GM23338 (cell line): ENCODE results near the gene CEP131. TPM values are rescaled to one million over a fixed set of nuclear protein-coding genes. Genes with fewer than 3 reads are reported as not detected.

Source experiments
- ATAC-seq: fragments of 200-7000 bp; cut with Tn5 transposase; 3 replicates; pipeline ENCODE4 v1.9.1; 2020
- DNase-seq: peaks from one replicate; pipeline ENCODE4 v3.0.0-alpha.2; 2015; ENCODE audit warnings: low spot score
- H2AFZ ChIP-seq: fragments of 200-600 bp; sonication (generic); 2 replicates; pipeline ENCODE4 v1.8.0; 2016; ENCODE audit warnings: antibody characterized with exemption, mild to moderate bottlenecking, moderate library complexity
- H3F3A ChIP-seq: fragments of 200-600 bp; sonication (generic); replicated peaks from 2 replicates; pipeline ENCODE4 v1.8.0; 2017; ENCODE audit warnings: antibody characterized with exemption, mixed run types, low read depth
- H3K27ac ChIP-seq: fragments of 200-600 bp; sonication (generic); 2 replicates; pipeline ENCODE4 v1.6.1; 2016; ENCODE audit warnings: low read depth
- H3K27me3 ChIP-seq: fragments of 200-600 bp; sonication (generic); 2 replicates; pipeline ENCODE4 v1.8.0; 2016; ENCODE audit warnings: mild to moderate bottlenecking, mixed run types, moderate library complexity; ENCODE audit not compliant: insufficient read depth
- H3K36me3 ChIP-seq: fragments of 200-600 bp; sonication (generic); 2 replicates; pipeline ENCODE4 v1.8.0; 2016; ENCODE audit warnings: mild to moderate bottlenecking; ENCODE audit not compliant: insufficient read depth
- H3K4me1 ChIP-seq: fragments of 200-600 bp; sonication (generic); 2 replicates; pipeline ENCODE4 v1.8.0; 2016; ENCODE audit warnings: mild to moderate bottlenecking, moderate library complexity; ENCODE audit not compliant: insufficient read depth
- H3K4me2 ChIP-seq: fragments of 200-600 bp; sonication (generic); 2 replicates; pipeline ENCODE4 v1.7.1; 2017; ENCODE audit warnings: mixed run types
- H3K4me3 ChIP-seq: fragments of 200-600 bp; sonication (generic); 2 replicates; pipeline ENCODE4 v1.6.1; 2016; ENCODE audit warnings: mixed run types
- H3K79me2 ChIP-seq: fragments of 200-600 bp; sonication (generic); replicated peaks from 2 replicates; pipeline ENCODE4 v1.8.0; 2017; ENCODE audit warnings: mild to moderate bottlenecking; ENCODE audit not compliant: insufficient read depth
- H3K9me2 ChIP-seq: fragments of 200-600 bp; sonication (generic); 2 replicates; pipeline ENCODE4 v1.8.0; 2017; ENCODE audit not compliant: insufficient read depth
- H4K20me1 ChIP-seq: fragments of 200-600 bp; sonication (generic); replicated peaks from 2 replicates; pipeline ENCODE4 v1.8.0; 2017; ENCODE audit warnings: mild to moderate bottlenecking; ENCODE audit not compliant: insufficient read depth
- H3K27ac Mint-ChIP-seq: 2 replicates; pipeline ENCODE4 v1.8.0; 2020; ENCODE audit warnings: inconsistent platforms, mild to moderate bottlenecking, moderate library complexity, mixed read lengths
- H3K27me3 Mint-ChIP-seq: 3 replicates; pipeline ENCODE4 v1.8.0; 2022; ENCODE audit warnings: low read depth, mild to moderate bottlenecking, moderate library complexity, mixed read lengths, inconsistent platforms; ENCODE audit not compliant: insufficient read depth, poor library complexity
- H3K36me3 Mint-ChIP-seq: 3 replicates; pipeline ENCODE4 v1.8.0; 2021; ENCODE audit warnings: low read depth, mild to moderate bottlenecking, inconsistent platforms, moderate library complexity, mixed read lengths
- H3K4me1 Mint-ChIP-seq: 3 replicates; pipeline ENCODE4 v1.8.0; 2020; ENCODE audit warnings: mild to moderate bottlenecking, inconsistent platforms, mixed read lengths
- H3K4me3 Mint-ChIP-seq: 3 replicates; pipeline ENCODE4 v1.8.0; 2021; ENCODE audit warnings: moderate library complexity, mild to moderate bottlenecking, inconsistent platforms, mixed read lengths
- H3K9me3 Mint-ChIP-seq: 3 replicates; pipeline ENCODE4 v1.8.0; 2020; ENCODE audit warnings: moderate library complexity, mild to moderate bottlenecking, inconsistent platforms, mixed read lengths
- CREB1 ChIP-seq: fragments of 250-450 bp; sonication (Bioruptor Pico); IDR thresholded peaks from 2 replicates; pipeline ENCODE4 v1.5.0; 2020; ENCODE audit warnings: low read depth, mild to moderate bottlenecking, moderate library complexity
- EZH2 ChIP-seq: fragments of 200-600 bp; sonication (generic); IDR thresholded peaks from one replicate; pipeline ENCODE4 v1.8.0; 2017; ENCODE audit warnings: antibody characterized with exemption, mild to moderate bottlenecking, low read depth; ENCODE audit not compliant: unreplicated experiment
- EZH2phosphoT487 ChIP-seq: fragments of 200-600 bp; sonication (generic); IDR thresholded peaks from one replicate; pipeline ENCODE4 v1.8.1; 2018; ENCODE audit warnings: antibody characterized with exemption; ENCODE audit not compliant: unreplicated experiment
- JUNB ChIP-seq: IDR thresholded peaks from one replicate; pipeline ENCODE4 v1.6.1; 2016; ENCODE audit warnings: antibody characterized with exemption; ENCODE audit not compliant: unreplicated experiment
- POLR2AphosphoS5 ChIP-seq: IDR thresholded peaks from 2 replicates; pipeline ENCODE4 v1.6.1; 2016; ENCODE audit warnings: antibody characterized with exemption, low read depth
- ZNF114 ChIP-seq: fragments of 250-450 bp; sonication (Bioruptor Pico); IDR thresholded peaks from 2 replicates; pipeline ENCODE4 v1.5.0; 2020; ENCODE audit warnings: mild to moderate bottlenecking, moderate library complexity
- polyA plus RNA-seq: library from polyadenylated mRNA; unstranded; fragments of >200 nt; fragmentation: Nextera tagmentation; extraction: Ambion mirVana; gene quantifications from 2 replicates; pipeline ENCODE4 v1.2.1, GENCODE V29; 2016
- total RNA-seq: library from RNA; depleted of rRNA; stranded (reverse); fragments of >200 nt; shearing (Covaris generic); gene quantifications from 2 replicates; pipeline ENCODE4 v1.2.3, GENCODE V29; 2014
- TF ChIP-seq, protein P1 (sequence below), 2 experiments: fragments of 200-600 bp in 1 of 2; sonication (generic) in 1 of 2; conservative IDR thresholded peaks; 2 replicates each; pipeline versions ENCODE4 v1.5.1 to v1.6.1; 2016 to 2017; ENCODE audit warnings: antibody characterized with exemption in 2 of 2, low read depth in 2 of 2, mild to moderate bottlenecking in 2 of 2, moderate library complexity in 1 of 2
- TF ChIP-seq, protein P2 (sequence below): fragments of 250-450 bp; sonication (Bioruptor Pico); IDR thresholded peaks from 2 replicates; pipeline ENCODE4 v1.5.0; 2020; ENCODE audit warnings: mild to moderate bottlenecking, moderate library complexity
- TF ChIP-seq, protein P3 (sequence below): IDR thresholded peaks from 2 replicates; pipeline ENCODE4 v1.6.1; 2016; ENCODE audit warnings: antibody characterized with exemption

CEP131 gene
- total and polyA plus RNA-seq, 2 experiments from 2014 or later: 26.8 to 35.5 TPM

DNA sequence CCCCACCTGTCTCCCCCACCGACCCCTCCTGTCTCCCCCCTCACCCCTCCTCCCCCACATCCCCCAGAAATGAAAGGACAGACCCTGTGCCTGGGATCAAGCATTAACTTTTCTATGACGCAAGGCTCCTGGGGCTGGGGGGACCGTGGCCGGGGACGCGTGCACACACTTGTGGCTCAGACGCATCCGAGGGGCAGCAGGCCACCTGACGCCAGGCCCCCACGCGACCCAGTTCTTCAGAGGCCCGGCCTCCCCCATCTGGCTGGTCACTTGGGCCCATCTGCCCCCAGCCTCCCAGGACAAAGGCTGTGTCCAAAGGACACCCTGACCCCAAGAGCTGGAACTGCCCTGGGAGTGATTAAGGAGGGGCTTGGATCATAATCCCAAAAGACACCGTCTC, 71.5 kb downstream of the CEP131 start (continued):
- TF ChIP-seq, protein P1, sequence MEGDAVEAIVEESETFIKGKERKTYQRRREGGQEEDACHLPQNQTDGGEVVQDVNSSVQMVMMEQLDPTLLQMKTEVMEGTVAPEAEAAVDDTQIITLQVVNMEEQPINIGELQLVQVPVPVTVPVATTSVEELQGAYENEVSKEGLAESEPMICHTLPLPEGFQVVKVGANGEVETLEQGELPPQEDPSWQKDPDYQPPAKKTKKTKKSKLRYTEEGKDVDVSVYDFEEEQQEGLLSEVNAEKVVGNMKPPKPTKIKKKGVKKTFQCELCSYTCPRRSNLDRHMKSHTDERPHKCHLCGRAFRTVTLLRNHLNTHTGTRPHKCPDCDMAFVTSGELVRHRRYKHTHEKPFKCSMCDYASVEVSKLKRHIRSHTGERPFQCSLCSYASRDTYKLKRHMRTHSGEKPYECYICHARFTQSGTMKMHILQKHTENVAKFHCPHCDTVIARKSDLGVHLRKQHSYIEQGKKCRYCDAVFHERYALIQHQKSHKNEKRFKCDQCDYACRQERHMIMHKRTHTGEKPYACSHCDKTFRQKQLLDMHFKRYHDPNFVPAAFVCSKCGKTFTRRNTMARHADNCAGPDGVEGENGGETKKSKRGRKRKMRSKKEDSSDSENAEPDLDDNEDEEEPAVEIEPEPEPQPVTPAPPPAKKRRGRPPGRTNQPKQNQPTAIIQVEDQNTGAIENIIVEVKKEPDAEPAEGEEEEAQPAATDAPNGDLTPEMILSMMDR (conservative IDR thresholded peaks at IDR 0.05; ENCODE audit: low read depth in 2 of 2): no peak

DNA sequence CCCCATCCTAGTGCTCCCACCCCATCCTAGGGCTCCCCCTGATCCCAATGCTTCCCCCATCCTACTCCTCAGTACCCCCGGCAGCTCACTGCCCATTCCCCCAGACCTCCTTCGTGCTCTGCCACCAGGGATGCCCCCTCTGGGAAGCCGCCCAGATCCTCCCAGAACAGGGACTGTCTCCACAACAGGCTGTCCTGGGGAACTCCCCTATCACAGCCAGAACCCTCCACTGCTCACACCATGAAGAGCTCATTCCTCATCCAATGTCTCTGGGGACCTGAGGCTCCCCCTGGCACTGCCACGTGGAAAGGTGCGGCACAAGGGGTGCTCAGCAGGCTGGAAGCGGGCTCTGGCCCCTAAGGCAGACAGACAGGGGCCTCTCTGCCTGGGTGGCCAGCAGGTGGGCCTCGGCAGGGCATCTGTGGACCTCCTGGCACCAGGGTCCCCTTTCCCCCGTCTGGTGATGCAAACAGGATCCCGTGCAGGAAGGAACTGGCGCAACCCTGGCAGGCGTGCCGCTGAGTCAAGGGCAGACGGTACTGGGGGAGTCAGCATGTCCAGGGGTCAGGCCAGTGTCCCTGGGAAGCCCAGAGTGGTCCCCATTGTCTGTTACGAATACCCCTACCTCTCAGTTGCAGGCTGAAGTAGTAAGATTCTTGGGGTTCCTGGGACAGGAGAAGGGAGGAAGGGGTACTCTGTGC, 72.2 kb downstream of the CEP131 start:
- no peak for DNase-seq
- TF ChIP-seq EZH2: no peak
- TF ChIP-seq POLR2AphosphoS5: no peak
- no peak for TF ChIP-seq ZNF114
- no peak for TF ChIP-seq EZH2phosphoT487
- TF ChIP-seq, protein P2, sequence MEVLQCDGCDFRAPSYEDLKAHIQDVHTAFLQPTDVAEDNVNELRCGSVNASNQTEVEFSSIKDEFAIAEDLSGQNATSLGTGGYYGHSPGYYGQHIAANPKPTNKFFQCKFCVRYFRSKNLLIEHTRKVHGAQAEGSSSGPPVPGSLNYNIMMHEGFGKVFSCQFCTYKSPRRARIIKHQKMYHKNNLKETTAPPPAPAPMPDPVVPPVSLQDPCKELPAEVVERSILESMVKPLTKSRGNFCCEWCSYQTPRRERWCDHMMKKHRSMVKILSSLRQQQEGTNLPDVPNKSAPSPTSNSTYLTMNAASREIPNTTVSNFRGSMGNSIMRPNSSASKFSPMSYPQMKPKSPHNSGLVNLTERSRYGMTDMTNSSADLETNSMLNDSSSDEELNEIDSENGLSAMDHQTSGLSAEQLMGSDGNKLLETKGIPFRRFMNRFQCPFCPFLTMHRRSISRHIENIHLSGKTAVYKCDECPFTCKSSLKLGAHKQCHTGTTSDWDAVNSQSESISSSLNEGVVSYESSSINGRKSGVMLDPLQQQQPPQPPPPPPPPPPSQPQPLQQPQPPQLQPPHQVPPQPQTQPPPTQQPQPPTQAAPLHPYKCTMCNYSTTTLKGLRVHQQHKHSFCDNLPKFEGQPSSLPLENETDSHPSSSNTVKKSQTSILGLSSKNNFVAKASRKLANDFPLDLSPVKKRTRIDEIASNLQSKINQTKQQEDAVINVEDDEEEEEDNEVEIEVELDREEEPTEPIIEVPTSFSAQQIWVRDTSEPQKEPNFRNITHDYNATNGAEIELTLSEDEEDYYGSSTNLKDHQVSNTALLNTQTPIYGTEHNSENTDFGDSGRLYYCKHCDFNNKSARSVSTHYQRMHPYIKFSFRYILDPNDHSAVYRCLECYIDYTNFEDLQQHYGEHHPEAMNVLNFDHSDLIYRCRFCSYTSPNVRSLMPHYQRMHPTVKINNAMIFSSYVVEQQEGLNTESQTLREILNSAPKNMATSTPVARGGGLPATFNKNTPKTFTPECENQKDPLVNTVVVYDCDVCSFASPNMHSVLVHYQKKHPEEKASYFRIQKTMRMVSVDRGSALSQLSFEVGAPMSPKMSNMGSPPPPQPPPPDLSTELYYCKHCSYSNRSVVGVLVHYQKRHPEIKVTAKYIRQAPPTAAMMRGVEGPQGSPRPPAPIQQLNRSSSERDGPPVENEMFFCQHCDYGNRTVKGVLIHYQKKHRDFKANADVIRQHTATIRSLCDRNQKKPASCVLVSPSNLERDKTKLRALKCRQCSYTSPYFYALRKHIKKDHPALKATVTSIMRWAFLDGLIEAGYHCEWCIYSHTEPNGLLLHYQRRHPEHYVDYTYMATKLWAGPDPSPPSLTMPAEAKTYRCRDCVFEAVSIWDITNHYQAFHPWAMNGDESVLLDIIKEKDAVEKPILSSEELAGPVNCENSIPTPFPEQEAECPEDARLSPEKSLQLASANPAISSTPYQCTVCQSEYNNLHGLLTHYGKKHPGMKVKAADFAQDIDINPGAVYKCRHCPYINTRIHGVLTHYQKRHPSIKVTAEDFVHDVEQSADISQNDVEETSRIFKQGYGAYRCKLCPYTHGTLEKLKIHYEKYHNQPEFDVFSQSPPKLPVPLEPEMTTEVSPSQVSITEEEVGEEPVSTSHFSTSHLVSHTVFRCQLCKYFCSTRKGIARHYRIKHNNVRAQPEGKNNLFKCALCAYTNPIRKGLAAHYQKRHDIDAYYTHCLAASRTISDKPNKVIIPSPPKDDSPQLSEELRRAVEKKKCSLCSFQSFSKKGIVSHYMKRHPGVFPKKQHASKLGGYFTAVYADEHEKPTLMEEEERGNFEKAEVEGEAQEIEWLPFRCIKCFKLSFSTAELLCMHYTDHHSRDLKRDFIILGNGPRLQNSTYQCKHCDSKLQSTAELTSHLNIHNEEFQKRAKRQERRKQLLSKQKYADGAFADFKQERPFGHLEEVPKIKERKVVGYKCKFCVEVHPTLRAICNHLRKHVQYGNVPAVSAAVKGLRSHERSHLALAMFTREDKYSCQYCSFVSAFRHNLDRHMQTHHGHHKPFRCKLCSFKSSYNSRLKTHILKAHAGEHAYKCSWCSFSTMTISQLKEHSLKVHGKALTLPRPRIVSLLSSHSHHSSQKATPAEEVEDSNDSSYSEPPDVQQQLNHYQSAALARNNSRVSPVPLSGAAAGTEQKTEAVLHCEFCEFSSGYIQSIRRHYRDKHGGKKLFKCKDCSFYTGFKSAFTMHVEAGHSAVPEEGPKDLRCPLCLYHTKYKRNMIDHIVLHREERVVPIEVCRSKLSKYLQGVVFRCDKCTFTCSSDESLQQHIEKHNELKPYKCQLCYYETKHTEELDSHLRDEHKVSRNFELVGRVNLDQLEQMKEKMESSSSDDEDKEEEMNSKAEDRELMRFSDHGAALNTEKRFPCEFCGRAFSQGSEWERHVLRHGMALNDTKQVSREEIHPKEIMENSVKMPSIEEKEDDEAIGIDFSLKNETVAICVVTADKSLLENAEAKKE: no peak
- TF ChIP-seq JUNB: no peak
- TF ChIP-seq, protein P1 (conservative IDR thresholded peaks at IDR 0.05; ENCODE audit: low read depth in 2 of 2): no peak
- TF ChIP-seq, protein P3, sequence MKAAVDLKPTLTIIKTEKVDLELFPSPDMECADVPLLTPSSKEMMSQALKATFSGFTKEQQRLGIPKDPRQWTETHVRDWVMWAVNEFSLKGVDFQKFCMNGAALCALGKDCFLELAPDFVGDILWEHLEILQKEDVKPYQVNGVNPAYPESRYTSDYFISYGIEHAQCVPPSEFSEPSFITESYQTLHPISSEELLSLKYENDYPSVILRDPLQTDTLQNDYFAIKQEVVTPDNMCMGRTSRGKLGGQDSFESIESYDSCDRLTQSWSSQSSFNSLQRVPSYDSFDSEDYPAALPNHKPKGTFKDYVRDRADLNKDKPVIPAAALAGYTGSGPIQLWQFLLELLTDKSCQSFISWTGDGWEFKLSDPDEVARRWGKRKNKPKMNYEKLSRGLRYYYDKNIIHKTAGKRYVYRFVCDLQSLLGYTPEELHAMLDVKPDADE: no peak
- no peak for TF ChIP-seq CREB1 (CRISPR knock-in tag)

More for the DNA sequence above, 72.2 kb downstream of the CEP131 start:
- no peaks in the 10 kb centered on the region for H3K27me3 ChIP-seq
- H2AFZ ChIP-seq: no peak overlapping the region
- H3K4me1 ChIP-seq: no peaks in the 10 kb centered on the region
- no peaks in the 10 kb centered on the region for H3K79me2 ChIP-seq
- H3K27ac ChIP-seq: no peak overlapping the region
- Mint-ChIP-seq H3K4me3 (no peak overlapping the region), H3K9me3 (peaks cover 3% of the 10 kb centered on the region; the same call in 1 of the 3 replicates), H3K4me1 (no peaks in the 10 kb centered on the region), H3K27ac (no peak overlapping the region), H3K36me3 (no peaks in the 10 kb centered on the region), H3K27me3 (peaks cover 9% of the 10 kb centered on the region)
- H3K9me2 ChIP-seq: no peaks in the 10 kb centered on the region
- no peak for ATAC-seq
- H4K20me1 ChIP-seq: 0 out of 2 replicates have a peak, but pooled peaks cover 2% of the 10 kb centered on the region
- no peak overlapping the region for H3K4me2 ChIP-seq
- no peak overlapping the region for H3K4me3 ChIP-seq
- H3K36me3 ChIP-seq: no peaks in the 10 kb centered on the region
- no peaks in the 10 kb centered on the region for H3F3A ChIP-seq
